ENCODE results near the gene LRRC9.
"Not testable (repeated sequence)": the region's sequence is repeated elsewhere in the genome, so short reads cannot be mapped to it uniquely, and the experiment has no call there.

LRRC9 gene

GRCh38 chr14:59952141-59952540 lies 32.2 kb downstream of the LRRC9 start:
- H3K4me3 ChIP-seq (ENCODE audit: low read depth, low read length) = peak overlapping the region; percentile 17

GRCh38 chr14:59957890-59958289 lies 37.9 kb downstream of the LRRC9 start:
- H3K4me3 ChIP-seq (ENCODE audit: low read depth, low read length) = not testable (repeated sequence)

- H3K4me3 ChIP-seq (ENCODE audit: low read depth, low read length) = no peak overlapping the region
Measured at GRCh38 chr14:59959668-59960067, 39.7 kb downstream of the LRRC9 start.

GRCh38 chr14:59961518-59962062 lies 41.6 kb downstream of the LRRC9 start:
- H3K4me3 ChIP-seq (ENCODE audit: low read depth, low read length) = no peak overlapping the region

GRCh38 chr14:59964251-59965007 lies 44.5 kb downstream of the LRRC9 start:
- H3K4me3 ChIP-seq (ENCODE audit: low read depth, low read length) = no peak overlapping the region

- no peak overlapping the region for H3K4me3 ChIP-seq (ENCODE audit: low read depth, low read length)
Measured at GRCh38 chr14:59969319-59969718, 49.4 kb downstream of the LRRC9 start.

- no peak overlapping the region for H3K4me3 ChIP-seq (ENCODE audit: low read depth, low read length)
Measured at GRCh38 chr14:59981564-59981963, 61.6 kb downstream of the LRRC9 start.

GRCh38 chr14:59983048-59983447 lies 63.1 kb downstream of the LRRC9 start:
- no peak overlapping the region for H3K4me3 ChIP-seq (ENCODE audit: low read depth, low read length)

- no peak overlapping the region for H3K4me3 ChIP-seq (ENCODE audit: low read depth, low read length)
Measured at GRCh38 chr14:59986556-59987059, 66.7 kb downstream of the LRRC9 start.

- H3K4me3 ChIP-seq (ENCODE audit: low read depth, low read length) = no peak overlapping the region
Measured at GRCh38 chr14:59997449-59997848, 77.5 kb downstream of the LRRC9 start.

- no peak overlapping the region for H3K4me3 ChIP-seq (ENCODE audit: low read depth, low read length)
Measured at GRCh38 chr14:59997966-59998365, 78.0 kb downstream of the LRRC9 start.

- H3K4me3 ChIP-seq (ENCODE audit: low read depth, low read length) = no peak overlapping the region
Measured at GRCh38 chr14:59998564-59998963, 78.6 kb downstream of the LRRC9 start.

- no peak overlapping the region for H3K4me3 ChIP-seq (ENCODE audit: low read depth, low read length)
Measured at GRCh38 chr14:60002819-60003492, 83.0 kb downstream of the LRRC9 start.

- no peak overlapping the region for H3K4me3 ChIP-seq (ENCODE audit: low read depth, low read length)
Measured at GRCh38 chr14:60003991-60004390, 84.0 kb downstream of the LRRC9 start.

GRCh38 chr14:60008042-60008441 lies 88.1 kb downstream of the LRRC9 start:
- H3K4me3 ChIP-seq (ENCODE audit: low read depth, low read length) = no peak overlapping the region

GRCh38 chr14:60010263-60010662 lies 90.3 kb downstream of the LRRC9 start:
- not testable (repeated sequence) for H3K4me3 ChIP-seq (ENCODE audit: low read depth, low read length)

GRCh38 chr14:60014402-60014801 lies 94.5 kb downstream of the LRRC9 start:
- H3K4me3 ChIP-seq (ENCODE audit: low read depth, low read length) = no peak overlapping the region

- no peak overlapping the region for H3K4me3 ChIP-seq (ENCODE audit: low read depth, low read length)
Measured at GRCh38 chr14:60021619-60022018, 101.7 kb downstream of the LRRC9 start.

GRCh38 chr14:60025571-60025970 lies 105.6 kb downstream of the LRRC9 start:
- H3K4me3 ChIP-seq (ENCODE audit: low read depth, low read length) = no peak overlapping the region

GRCh38 chr14:60035177-60035576 lies 115.2 kb downstream of the LRRC9 start:
- no peak overlapping the region for H3K4me3 ChIP-seq (ENCODE audit: low read depth, low read length)

GRCh38 chr14:60047976-60048375 lies 128.0 kb downstream of the LRRC9 start:
- H3K4me3 ChIP-seq (ENCODE audit: low read depth, low read length) = not testable (repeated sequence)

- no peak overlapping the region for H3K4me3 ChIP-seq (ENCODE audit: low read depth, low read length)
Measured at GRCh38 chr14:60051721-60052221, 131.8 kb downstream of the LRRC9 start.

Measured in iPS-11a (cell line).